GM18520 (cell line): Measurements from ENCODE around the gene UBXN1.
"Not testable (repeated sequence)": the region's sequence is repeated elsewhere in the genome, so short reads cannot be mapped to it uniquely, and the experiment has no call there.

Experiments used
- ATAC-seq: cut with Tn5 transposase; IDR thresholded peaks from one replicate; pipeline ENCODE4 v1.9.1; 2021; ENCODE audit not compliant: unreplicated experiment

UBXN1 gene

GRCh38 chr11:62708793-62709192, 29.9 kb upstream of the UBXN1 start:
- no peak for ATAC-seq

GRCh38 chr11:62708392-62708791, 29.5 kb upstream of the UBXN1 start:
- ATAC-seq, result no peak

- no peak for ATAC-seq
Measured at GRCh38 chr11:62707277-62707861, 28.5 kb upstream of the UBXN1 start, which contains the start of the genes BSCL2 and GNG3. BSCL2 (minus strand) TSS chr11:62707424; CDS start chr11:62707195, 229 bp downstream. GNG3 (plus strand) TSS chr11:62707676; CDS start chr11:62708296, 620 bp downstream.

GRCh38 chr11:62706850-62707247, 28.0 kb upstream of the UBXN1 start:
- no peak for ATAC-seq

- ATAC-seq, result peak; percentile 45
Measured at GRCh38 chr11:62705880-62706849, 27.3 kb upstream of the UBXN1 start.

DNA sequence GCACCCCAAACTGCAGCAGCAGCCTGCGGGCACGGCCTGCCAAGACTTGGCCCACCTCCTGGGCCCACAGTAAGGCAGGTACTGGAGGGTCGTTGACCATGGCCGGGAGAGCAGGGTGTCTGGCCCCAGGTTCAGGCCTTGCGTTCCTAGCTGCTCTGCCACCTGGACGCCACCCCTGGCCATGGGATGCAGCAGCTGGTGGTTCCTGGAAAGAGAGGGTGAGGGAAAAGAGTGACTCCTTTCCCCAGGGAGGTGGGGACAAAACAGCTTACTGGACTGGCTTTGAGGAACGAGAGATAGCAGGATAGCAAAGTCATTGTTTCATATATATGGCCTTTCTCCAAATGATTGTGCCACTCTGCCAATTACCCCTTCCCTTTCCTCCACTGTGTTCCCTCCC, 26.5 kb upstream of the UBXN1 start:
- ATAC-seq, result no peak

DNA sequence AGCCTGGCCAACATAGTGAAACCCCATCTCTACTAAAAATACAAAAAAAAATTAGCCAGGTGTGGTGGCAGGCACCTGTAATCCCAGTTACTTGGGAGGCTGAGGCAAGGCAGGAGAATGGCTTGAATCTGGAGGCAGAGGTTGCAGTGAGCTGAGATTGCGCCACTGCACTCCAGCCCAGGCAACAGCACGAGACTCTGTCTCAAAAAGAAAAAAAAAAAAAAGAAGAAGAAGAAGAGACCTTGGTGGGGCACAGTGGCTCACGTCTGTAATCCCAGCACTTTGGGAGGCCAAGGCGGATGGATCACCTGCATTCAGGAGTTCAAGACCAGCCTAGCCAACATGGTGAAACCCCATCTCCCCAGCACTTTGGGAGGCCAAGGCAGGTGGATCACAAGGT, 25.0 kb upstream of the UBXN1 start:
- not testable (repeated sequence) for ATAC-seq

- no peak for ATAC-seq
Measured at GRCh38 chr11:62702246-62702645, 23.4 kb upstream of the UBXN1 start.

DNA sequence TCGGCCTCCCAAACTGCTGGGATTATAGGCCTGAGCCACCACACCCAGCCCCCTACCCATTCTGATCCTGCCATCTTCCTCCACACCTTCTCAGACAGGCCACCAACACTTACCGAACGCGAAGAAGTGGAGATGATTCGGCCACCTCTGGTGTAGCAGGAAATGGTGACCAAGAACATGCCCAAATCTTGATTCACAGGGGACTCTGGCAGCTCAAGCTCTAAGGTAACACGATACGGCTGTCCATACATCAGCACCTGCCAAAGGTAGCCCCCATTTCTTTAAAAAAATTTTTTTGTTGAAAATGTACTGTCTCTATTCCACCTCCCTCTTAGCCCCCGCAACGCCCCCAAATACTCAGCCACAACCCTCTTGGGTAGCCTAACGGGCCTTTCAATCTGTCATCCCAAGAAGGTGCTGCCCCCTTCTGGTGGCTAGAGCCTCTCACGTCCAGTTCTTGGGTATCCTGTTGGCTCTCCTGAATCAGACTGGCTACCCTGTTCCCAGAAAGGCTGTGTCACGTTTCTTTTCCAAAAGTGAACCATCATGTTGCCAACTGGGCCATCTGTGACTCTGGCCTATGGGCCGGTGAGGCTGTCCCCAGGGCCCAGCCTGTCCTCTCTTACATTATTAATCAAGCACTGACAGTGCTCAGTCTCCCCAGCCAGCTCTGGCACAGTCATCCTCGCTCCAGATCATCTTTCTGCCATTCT, 15.7 kb upstream of the UBXN1 start:
- no peak for ATAC-seq

- ATAC-seq, result not testable (repeated sequence)
Measured at GRCh38 chr11:62693624-62694023, 14.8 kb upstream of the UBXN1 start.

- no peak for ATAC-seq
Measured at GRCh38 chr11:62689421-62690183, 10.7 kb upstream of the UBXN1 start, which contains the start of gene LRRN4CL. LRRN4CL (minus strand) TSS chr11:62689530; CDS start chr11:62688508, 1,022 bp downstream.

DNA sequence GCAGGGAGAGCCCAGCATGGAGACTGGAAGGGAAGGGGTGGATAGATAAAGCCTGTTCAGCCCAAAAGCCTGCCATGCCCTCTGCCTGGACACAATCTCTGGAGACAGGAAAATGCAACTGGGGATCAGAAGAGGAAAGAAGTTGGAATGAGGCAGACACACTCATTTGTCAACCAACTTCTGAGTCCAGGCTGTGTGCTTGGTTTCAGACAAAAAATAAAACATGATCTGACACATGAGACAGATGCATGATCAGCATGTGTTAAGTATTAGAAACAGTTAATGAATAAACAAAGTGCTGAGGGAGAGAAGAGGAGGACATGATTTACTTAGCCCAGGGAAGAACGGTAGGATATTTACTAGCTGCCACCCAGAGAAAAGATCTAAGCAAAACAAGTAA, 9.6 kb upstream of the UBXN1 start:
- no peak for ATAC-seq

DNA sequence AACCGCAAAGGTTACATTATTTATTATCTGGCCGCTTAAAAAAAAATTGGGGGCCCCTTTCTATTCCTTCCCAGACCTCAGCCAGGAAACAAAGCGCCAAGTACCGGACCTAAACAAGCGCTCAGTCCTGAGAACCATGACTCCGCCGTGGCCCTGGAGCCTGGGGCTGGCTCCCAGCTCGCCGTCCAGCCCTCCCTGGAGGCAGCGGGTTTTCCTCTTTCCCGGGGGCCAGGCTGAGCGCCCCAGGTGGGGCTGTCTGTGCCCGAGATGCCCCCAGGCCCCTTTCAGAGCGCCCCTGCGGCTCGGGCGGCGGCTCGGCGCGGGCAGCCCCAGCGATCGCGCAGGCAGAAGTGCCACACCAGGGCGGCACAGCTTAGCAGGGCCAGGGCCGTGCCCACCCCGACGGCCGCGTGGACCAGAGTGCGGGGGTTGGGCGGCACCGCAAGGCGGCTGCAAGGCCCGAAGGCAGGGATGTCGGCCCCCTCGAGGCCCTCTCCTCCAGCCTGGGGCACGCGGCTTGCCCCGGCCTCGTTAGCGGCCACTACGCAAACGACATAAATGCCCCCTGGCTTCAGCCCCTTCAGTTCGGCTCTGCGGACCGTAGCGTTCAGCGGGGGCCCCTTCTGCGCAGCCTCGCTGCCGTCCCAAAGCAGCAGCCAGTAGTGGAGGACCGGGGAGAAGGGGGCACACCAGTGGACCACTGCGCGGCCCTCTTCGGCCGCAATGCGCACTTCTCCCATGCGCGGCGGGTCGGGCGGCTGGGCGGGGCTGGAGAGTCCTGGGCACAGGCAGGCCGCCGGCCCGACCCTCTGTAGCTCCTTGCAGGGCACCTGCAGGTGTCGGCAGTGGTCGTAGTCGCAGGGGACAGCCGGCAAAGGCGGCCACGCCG, 8.9 kb upstream of the UBXN1 start:
- ATAC-seq, result no peak

- ATAC-seq, result no peak
Measured at GRCh38 chr11:62682518-62682917, 3.6 kb upstream of the UBXN1 start.

GRCh38 chr11:62680825-62681240, 2.0 kb upstream of the UBXN1 start:
- peak; percentile 48 for ATAC-seq

DNA sequence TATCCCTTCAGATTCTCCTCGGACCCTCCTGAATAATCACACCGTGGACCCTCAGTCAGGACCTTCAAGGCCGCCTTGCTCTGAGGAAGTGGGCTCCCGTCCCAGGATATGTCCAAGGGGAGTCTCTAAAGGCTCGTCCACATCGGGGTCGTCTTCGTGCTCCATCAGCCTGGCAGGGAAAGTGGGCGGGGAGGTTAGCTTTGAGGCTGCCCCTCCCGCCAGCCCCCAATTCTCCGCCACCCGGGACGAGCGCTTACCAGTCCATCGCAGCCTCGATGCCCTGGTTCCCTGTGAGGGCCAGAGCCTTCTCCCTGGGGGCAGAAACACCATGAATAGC, 472 bp downstream of the UBXN1 start:
- ATAC-seq, result no peak

GRCh38 chr11:62677714-62678113, 1.2 kb downstream of the UBXN1 start:
- ATAC-seq, result no peak

DNA sequence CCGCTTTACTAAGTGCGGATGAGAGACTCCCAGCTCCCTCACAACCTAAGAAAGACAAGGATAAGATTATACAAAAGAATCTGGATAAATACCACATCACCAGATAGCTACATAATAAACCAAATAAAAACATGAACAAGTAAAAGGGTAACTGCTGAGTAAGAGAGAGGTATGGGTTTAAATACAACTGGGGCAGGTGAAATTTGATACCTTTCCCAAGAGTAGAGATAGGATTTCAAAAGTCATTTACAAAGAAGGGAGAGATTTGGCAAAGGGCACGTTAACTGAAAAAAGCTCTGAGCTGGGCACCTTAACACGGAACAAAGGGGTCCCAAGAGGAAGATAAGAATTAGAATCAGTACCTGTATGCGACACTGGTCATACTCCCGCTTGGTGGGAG, 1.7 kb downstream of the UBXN1 start:
- no peak for ATAC-seq

DNA sequence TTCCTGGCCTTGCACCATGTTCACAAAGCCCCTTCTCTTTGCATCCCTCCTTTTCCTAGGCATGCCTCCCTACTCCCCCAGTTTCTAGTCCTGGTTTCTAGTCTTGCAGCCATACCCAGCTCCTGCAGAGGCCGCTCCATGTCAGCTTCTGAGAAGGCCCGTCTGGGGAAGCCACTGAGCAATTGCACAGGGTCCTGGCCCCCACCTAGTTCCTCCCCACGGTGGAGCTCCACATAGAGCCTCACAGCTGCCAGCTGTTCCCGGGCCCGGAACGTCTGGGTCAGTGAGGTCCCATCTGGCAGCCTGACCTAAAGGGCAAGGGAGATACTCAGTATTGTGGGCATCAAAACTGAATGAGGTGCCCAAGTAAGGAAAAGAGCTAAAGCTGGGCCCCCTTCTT, 2.2 kb downstream of the UBXN1 start:
- no peak for ATAC-seq

DNA sequence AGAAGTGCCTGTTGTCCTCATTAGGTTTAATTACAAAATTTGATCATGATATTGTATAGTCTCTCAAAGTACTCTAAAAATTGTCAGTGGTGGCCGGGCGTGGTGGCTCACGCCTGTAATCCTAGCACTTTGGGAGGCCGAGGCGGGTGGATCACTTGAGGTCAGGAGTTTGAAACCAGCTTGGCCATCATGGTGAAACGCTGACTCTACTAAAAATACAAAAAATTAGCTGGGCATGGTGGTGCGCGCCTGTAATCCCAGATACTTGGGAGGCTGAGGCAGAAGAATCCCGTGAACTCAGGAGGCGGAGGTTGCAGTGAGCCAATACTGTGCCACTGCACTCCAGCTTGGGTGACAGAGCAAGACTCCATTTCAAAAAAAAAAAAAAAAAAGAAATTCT, 3.5 kb downstream of the UBXN1 start:
- ATAC-seq, result not testable (repeated sequence)
